ENCODE data around the gene SFXN3. TPM values are rescaled to one million over a fixed set of nuclear protein-coding genes. Genes with fewer than 3 reads are reported as not detected.

The SFXN3 gene
- total RNA-seq, 1 donor from 2014 or later: 0.09 TPM

DNA sequence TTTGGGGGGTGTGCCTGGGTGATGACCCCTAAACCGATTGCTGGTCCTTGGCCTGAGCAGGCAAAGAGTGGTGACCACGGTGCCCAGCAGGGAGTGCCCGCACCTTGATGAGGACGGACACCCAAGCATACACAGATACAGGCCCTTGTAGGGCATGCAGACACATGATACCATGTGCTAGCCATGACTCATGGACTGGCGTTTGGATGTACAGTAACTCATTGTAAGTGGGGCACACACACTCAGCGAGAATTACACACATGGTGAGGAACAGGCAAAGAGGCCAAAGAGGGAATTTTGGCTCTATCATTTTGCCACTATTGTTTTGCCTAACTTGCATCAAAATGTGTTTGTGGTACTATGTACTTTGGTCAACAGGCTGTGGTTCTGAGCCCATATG lies 54.8 kb downstream of the SFXN3 start:
- no peaks in the 10 kb centered on the region for H3K79me2 ChIP-seq (ENCODE audit: low read depth)
- H3K9me3 ChIP-seq (ENCODE audit: low read depth): no peaks in the 10 kb centered on the region
- DNase-seq (ENCODE audit: low spot score): no peak
- H3K27me3 Mint-ChIP-seq (ENCODE audit: insufficient read depth, low read depth): peaks cover 30% of the 10 kb centered on the region
- TF ChIP-seq, protein P1, sequence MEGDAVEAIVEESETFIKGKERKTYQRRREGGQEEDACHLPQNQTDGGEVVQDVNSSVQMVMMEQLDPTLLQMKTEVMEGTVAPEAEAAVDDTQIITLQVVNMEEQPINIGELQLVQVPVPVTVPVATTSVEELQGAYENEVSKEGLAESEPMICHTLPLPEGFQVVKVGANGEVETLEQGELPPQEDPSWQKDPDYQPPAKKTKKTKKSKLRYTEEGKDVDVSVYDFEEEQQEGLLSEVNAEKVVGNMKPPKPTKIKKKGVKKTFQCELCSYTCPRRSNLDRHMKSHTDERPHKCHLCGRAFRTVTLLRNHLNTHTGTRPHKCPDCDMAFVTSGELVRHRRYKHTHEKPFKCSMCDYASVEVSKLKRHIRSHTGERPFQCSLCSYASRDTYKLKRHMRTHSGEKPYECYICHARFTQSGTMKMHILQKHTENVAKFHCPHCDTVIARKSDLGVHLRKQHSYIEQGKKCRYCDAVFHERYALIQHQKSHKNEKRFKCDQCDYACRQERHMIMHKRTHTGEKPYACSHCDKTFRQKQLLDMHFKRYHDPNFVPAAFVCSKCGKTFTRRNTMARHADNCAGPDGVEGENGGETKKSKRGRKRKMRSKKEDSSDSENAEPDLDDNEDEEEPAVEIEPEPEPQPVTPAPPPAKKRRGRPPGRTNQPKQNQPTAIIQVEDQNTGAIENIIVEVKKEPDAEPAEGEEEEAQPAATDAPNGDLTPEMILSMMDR (IDR thresholded peaks at IDR 0.05): no peak
- TF ChIP-seq EZH2phosphoT487 (IDR thresholded peaks at IDR 0.05): no peak
- no peak for TF ChIP-seq EZH2 (IDR thresholded peaks at IDR 0.05)
- no peak overlapping the region for H3K9ac ChIP-seq
- H3K4me3 ChIP-seq: no peak overlapping the region
- H3K27ac Mint-ChIP-seq: no peak overlapping the region
- no peaks in the 10 kb centered on the region for H3K36me3 Mint-ChIP-seq
- no peak overlapping the region for H3K4me2 ChIP-seq
- H3K9me3 Mint-ChIP-seq: no peaks in the 10 kb centered on the region
- no peaks in the 10 kb centered on the region for H3K36me3 ChIP-seq
- no peaks in the 10 kb centered on the region for H3K4me1 ChIP-seq
- H3F3A ChIP-seq (ENCODE audit: low read depth): no peaks in the 10 kb centered on the region
- H3K27me3 ChIP-seq: peaks cover 100% of the 10 kb centered on the region
- peaks cover 3% of the 10 kb centered on the region for H4K20me1 ChIP-seq (ENCODE audit: low read depth)
- H3K4me3 Mint-ChIP-seq: no peak overlapping the region
- no peaks in the 10 kb centered on the region for H3K4me1 Mint-ChIP-seq
- H2AFZ ChIP-seq (replicated peaks): no peak overlapping the region
- no peak overlapping the region for H3K27ac ChIP-seq

- no peak for TF ChIP-seq EZH2phosphoT487 (IDR thresholded peaks at IDR 0.05)
- TF ChIP-seq EZH2 (IDR thresholded peaks at IDR 0.05): no peak
- TF ChIP-seq, protein P1 (IDR thresholded peaks at IDR 0.05): no peak
- no peaks in the 10 kb centered on the region for H4K20me1 ChIP-seq (ENCODE audit: low read depth)
- H3K27me3 ChIP-seq: peaks cover 100% of the 10 kb centered on the region
- no peaks in the 10 kb centered on the region for H3K4me1 ChIP-seq
- Mint-ChIP-seq H3K9me3 (no peaks in the 10 kb centered on the region), H3K36me3 (no peaks in the 10 kb centered on the region), H3K27ac (no peak overlapping the region), H3K4me3 (no peak overlapping the region), H3K27me3 (ENCODE audit: insufficient read depth, low read depth) (peaks cover 32% of the 10 kb centered on the region), H3K4me1 (no peaks in the 10 kb centered on the region)
- H3K4me2 ChIP-seq: no peak overlapping the region
- no peaks in the 10 kb centered on the region for H3F3A ChIP-seq (ENCODE audit: low read depth)
- H3K4me3 ChIP-seq: no peak overlapping the region
- H2AFZ ChIP-seq (replicated peaks): no peak overlapping the region
- H3K79me2 ChIP-seq (ENCODE audit: low read depth): no peaks in the 10 kb centered on the region
- no peaks in the 10 kb centered on the region for H3K9me3 ChIP-seq (ENCODE audit: low read depth)
- DNase-seq (ENCODE audit: low spot score): no peak
- no peak overlapping the region for H3K9ac ChIP-seq
- H3K36me3 ChIP-seq: no peaks in the 10 kb centered on the region
- H3K27ac ChIP-seq: no peak overlapping the region
Observed at GRCh38 chr10:101087376-101087775, 56.3 kb downstream of the SFXN3 start.

DNA sequence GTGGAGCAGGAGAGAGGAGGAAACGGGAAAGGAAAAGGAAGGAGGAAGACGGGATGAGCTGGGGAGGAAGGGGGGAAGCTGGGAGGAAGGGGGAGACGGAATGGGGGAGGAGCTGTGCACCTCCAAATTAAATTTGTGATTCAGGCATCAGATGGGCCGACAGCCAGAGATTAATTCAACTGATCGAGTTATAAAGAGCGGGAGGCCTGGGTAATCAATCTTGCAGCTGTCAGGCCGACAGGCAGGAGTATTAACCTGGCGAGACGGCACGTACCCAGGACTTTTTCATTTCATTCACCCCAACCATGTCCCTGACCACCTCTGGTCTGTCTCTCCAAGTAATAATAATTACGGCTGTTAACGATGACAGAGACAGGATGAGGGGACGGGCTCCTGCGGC lies 56.9 kb downstream of the SFXN3 start:
- no peaks in the 10 kb centered on the region for H3K9me3 Mint-ChIP-seq
- DNase-seq (ENCODE audit: low spot score): no peak
- H3K27ac ChIP-seq: no peak overlapping the region
- no peaks in the 10 kb centered on the region for H3K9me3 ChIP-seq (ENCODE audit: low read depth)
- peaks cover 100% of the 10 kb centered on the region for H3K27me3 ChIP-seq
- no peak overlapping the region for H2AFZ ChIP-seq (replicated peaks)
- no peak overlapping the region for H3K4me3 Mint-ChIP-seq
- no peak overlapping the region for H3K9ac ChIP-seq
- H3K79me2 ChIP-seq (ENCODE audit: low read depth): no peaks in the 10 kb centered on the region
- H3K4me2 ChIP-seq: no peak overlapping the region
- no peak overlapping the region for H3K4me3 ChIP-seq
- H3K27ac Mint-ChIP-seq: no peak overlapping the region
- H3K27me3 Mint-ChIP-seq (ENCODE audit: insufficient read depth, low read depth): peaks cover 36% of the 10 kb centered on the region
- H3K4me1 ChIP-seq: peaks cover 3% of the 10 kb centered on the region
- no peaks in the 10 kb centered on the region for H3K36me3 ChIP-seq
- no peaks in the 10 kb centered on the region for H3F3A ChIP-seq (ENCODE audit: low read depth)
- H3K4me1 Mint-ChIP-seq: peaks cover 4% of the 10 kb centered on the region
- H3K36me3 Mint-ChIP-seq: no peaks in the 10 kb centered on the region
- TF ChIP-seq EZH2 (IDR thresholded peaks at IDR 0.05) (no peak), EZH2phosphoT487 (IDR thresholded peaks at IDR 0.05) (no peak)
- TF ChIP-seq, protein P1 (IDR thresholded peaks at IDR 0.05): no peak
- peaks cover 4% of the 10 kb centered on the region for H4K20me1 ChIP-seq (ENCODE audit: low read depth)
